HG03460 (cell line): ENCODE data around the gene MTCL1.

Experiments used
- ATAC-seq: cut with Tn5 transposase; IDR thresholded peaks from one replicate; pipeline ENCODE4 v1.9.1; 2021; ENCODE audit not compliant: unreplicated experiment

The MTCL1 gene

GRCh38 chr18:8766559-8767293, 61.4 kb downstream of the MTCL1 start:
- ATAC-seq = no peak

GRCh38 chr18:8767340-8767739, 62.0 kb downstream of the MTCL1 start:
- no peak for ATAC-seq

GRCh38 chr18:8769509-8770095, 64.2 kb downstream of the MTCL1 start:
- no peak for ATAC-seq

- no peak for ATAC-seq
Measured at GRCh38 chr18:8770657-8771056, 65.3 kb downstream of the MTCL1 start.

- ATAC-seq = no peak
Measured at GRCh38 chr18:8771930-8772329, 66.6 kb downstream of the MTCL1 start.

GRCh38 chr18:8773980-8774379, 68.6 kb downstream of the MTCL1 start:
- no peak for ATAC-seq

- no peak for ATAC-seq
Measured at GRCh38 chr18:8776013-8776943, 70.9 kb downstream of the MTCL1 start.

- no peak for ATAC-seq
Measured at GRCh38 chr18:8777846-8778245, 72.5 kb downstream of the MTCL1 start.

GRCh38 chr18:8778386-8778785, 73.0 kb downstream of the MTCL1 start:
- no peak for ATAC-seq

- no peak for ATAC-seq
Measured at GRCh38 chr18:8778824-8779223, 73.5 kb downstream of the MTCL1 start.

- ATAC-seq = no peak
Measured at GRCh38 chr18:8779251-8779650, 73.9 kb downstream of the MTCL1 start.

GRCh38 chr18:8780227-8780626, 74.9 kb downstream of the MTCL1 start:
- no peak for ATAC-seq

- ATAC-seq = no peak
Measured at GRCh38 chr18:8781671-8782070, 76.3 kb downstream of the MTCL1 start.

GRCh38 chr18:8783335-8783993, 78.1 kb downstream of the MTCL1 start:
- ATAC-seq = no peak

GRCh38 chr18:8783994-8784530, 78.7 kb downstream of the MTCL1 start:
- ATAC-seq = no peak

- ATAC-seq = no peak
Measured at GRCh38 chr18:8785261-8785660, 79.9 kb downstream of the MTCL1 start.

GRCh38 chr18:8785855-8786482, 80.6 kb downstream of the MTCL1 start:
- no peak for ATAC-seq

- ATAC-seq = no peak
Measured at GRCh38 chr18:8786483-8787370, 81.4 kb downstream of the MTCL1 start.

GRCh38 chr18:8787371-8787670, 82.0 kb downstream of the MTCL1 start:
- ATAC-seq = no peak

- no peak for ATAC-seq
Measured at GRCh38 chr18:8787794-8788193, 82.4 kb downstream of the MTCL1 start.
